ENCODE results near the gene POU3F3.

Gene POU3F3

GRCh38 chr2:104862058-104862941 lies 8.4 kb downstream of the POU3F3 start:
- TF ChIP-seq EZH2phosphoT487 (IDR thresholded peaks at IDR 0.05; ENCODE audit: borderline replicate concordance, low read length) (no peak), CTCF (IDR thresholded peaks at IDR 0.05; ENCODE audit: low read depth, low read length, poor library complexity, severe bottlenecking) (no peak)
- Histone ChIP-seq H3K79me2 (ENCODE audit: control insufficient read depth, low read length) (no peaks in the 10 kb centered on the region), H3K9me2 (replicated peaks; ENCODE audit: control insufficient read depth, low read length) (no peaks in the 10 kb centered on the region), H3K4me2 (ENCODE audit: low read length) (no peak overlapping the region), H3K9me3 (ENCODE audit: control insufficient read depth, insufficient read depth, low read length) (no peaks in the 10 kb centered on the region), H4K20me1 (ENCODE audit: control insufficient read depth, insufficient read depth, low read depth, low read length) (no peaks in the 10 kb centered on the region), H3F3A (ENCODE audit: control insufficient read depth, insufficient read depth) (no peaks in the 10 kb centered on the region), H3K4me1 (ENCODE audit: control insufficient read depth, low read length) (no peaks in the 10 kb centered on the region), H3K27ac (ENCODE audit: low read depth, low read length) (no peak overlapping the region), H3K4me3 (ENCODE audit: low read length) (no peak overlapping the region), H3K36me3 (ENCODE audit: control insufficient read depth, low read length) (no peaks in the 10 kb centered on the region), H3K27me3 (ENCODE audit: control insufficient read depth, low read length) (peaks cover 19% of the 10 kb centered on the region)

DNA sequence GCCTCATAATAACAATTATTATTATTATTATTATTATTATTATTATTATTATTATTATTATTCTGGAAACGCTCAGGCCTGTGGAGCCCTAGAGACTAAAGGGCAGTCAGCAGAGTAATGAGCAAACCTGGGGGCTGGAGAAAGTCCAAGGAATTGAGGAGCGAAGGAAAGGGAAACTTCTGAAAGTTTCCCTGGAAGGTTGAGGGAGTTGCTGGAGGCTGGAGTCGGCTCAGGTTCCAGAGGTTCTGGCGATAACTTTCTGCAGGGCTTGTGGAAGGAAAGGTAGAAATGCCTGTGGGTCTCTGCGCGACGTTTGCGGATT lies 9.2 kb downstream of the POU3F3 start:
- no peaks in the 10 kb centered on the region for H3K36me3 ChIP-seq (ENCODE audit: control insufficient read depth, low read length)
- H3K4me3 ChIP-seq (ENCODE audit: low read length), result no peak overlapping the region
- H3K27ac ChIP-seq (ENCODE audit: low read depth, low read length), result no peak overlapping the region
- no peak overlapping the region for H3K4me2 ChIP-seq (ENCODE audit: low read length)
- H4K20me1 ChIP-seq (ENCODE audit: control insufficient read depth, insufficient read depth, low read depth, low read length), result no peaks in the 10 kb centered on the region
- no peaks in the 10 kb centered on the region for H3K9me2 ChIP-seq (replicated peaks; ENCODE audit: control insufficient read depth, low read length)
- H3K4me1 ChIP-seq (ENCODE audit: control insufficient read depth, low read length), result no peaks in the 10 kb centered on the region
- peaks cover 20% of the 10 kb centered on the region for H3K27me3 ChIP-seq (ENCODE audit: control insufficient read depth, low read length)
- H3K9me3 ChIP-seq (ENCODE audit: control insufficient read depth, insufficient read depth, low read length), result no peaks in the 10 kb centered on the region
- no peaks in the 10 kb centered on the region for H3K79me2 ChIP-seq (ENCODE audit: control insufficient read depth, low read length)
- H3F3A ChIP-seq (ENCODE audit: control insufficient read depth, insufficient read depth), result no peaks in the 10 kb centered on the region
- no peak for TF ChIP-seq CTCF (IDR thresholded peaks at IDR 0.05; ENCODE audit: low read depth, low read length, poor library complexity, severe bottlenecking)
- no peak for TF ChIP-seq EZH2phosphoT487 (IDR thresholded peaks at IDR 0.05; ENCODE audit: borderline replicate concordance, low read length)

GRCh38 chr2:104863468-104864279 lies 9.8 kb downstream of the POU3F3 start:
- H3K27me3 ChIP-seq (ENCODE audit: control insufficient read depth, low read length), result peaks cover 25% of the 10 kb centered on the region

More at GRCh38 chr2:104863468-104864279, 9.8 kb downstream of the POU3F3 start:
- no peaks in the 10 kb centered on the region for H3F3A ChIP-seq (ENCODE audit: control insufficient read depth, insufficient read depth)
- no peaks in the 10 kb centered on the region for H3K79me2 ChIP-seq (ENCODE audit: control insufficient read depth, low read length)
- H3K4me1 ChIP-seq (ENCODE audit: control insufficient read depth, low read length), result no peaks in the 10 kb centered on the region
- no peak overlapping the region for H3K4me3 ChIP-seq (ENCODE audit: low read length)
- H3K27ac ChIP-seq (ENCODE audit: low read depth, low read length), result no peak overlapping the region
- TF ChIP-seq CTCF (IDR thresholded peaks at IDR 0.05; ENCODE audit: low read depth, low read length, poor library complexity, severe bottlenecking), result no peak
- H4K20me1 ChIP-seq (ENCODE audit: control insufficient read depth, insufficient read depth, low read depth, low read length), result no peaks in the 10 kb centered on the region
- no peaks in the 10 kb centered on the region for H3K36me3 ChIP-seq (ENCODE audit: control insufficient read depth, low read length)
- H3K4me2 ChIP-seq (ENCODE audit: low read length), result no peak overlapping the region
- H3K9me3 ChIP-seq (ENCODE audit: control insufficient read depth, insufficient read depth, low read length), result no peaks in the 10 kb centered on the region
- H3K9me2 ChIP-seq (replicated peaks; ENCODE audit: control insufficient read depth, low read length), result no peaks in the 10 kb centered on the region
